Measurements from ENCODE around the gene DAB2. TPM values are rescaled to one million over a fixed set of nuclear protein-coding genes. Genes with fewer than 3 reads are reported as not detected.

Gene DAB2
- total and polyA plus RNA-seq, 2 of the 8 experiments (the other 6 are each of a cell fraction or from before 2014, with no cell fraction given) = 2.6 to 4.9 TPM

- TF ChIP-seq SP2 (IDR thresholded peaks at IDR 0.05; ENCODE audit: low read length) (no peak), CHD2 (IDR thresholded peaks at IDR 0.05; ENCODE audit: low read length) (no peak), MAX (IDR thresholded peaks at IDR 0.05) (0 out of 2 replicates have a peak, but pooled peaks have one; percentile 6), POU5F1 (IDR thresholded peaks at IDR 0.05; ENCODE audit: low read depth, low read length) (no peak), KDM1A (IDR thresholded peaks at IDR 0.05; ENCODE audit: borderline replicate concordance, low read length) (peak; percentile 51; the same call in 1 of the 2 replicates), TBP (IDR thresholded peaks at IDR 0.05; ENCODE audit: low read depth, low read length) (peak; percentile 47; the same call in 1 of the 2 replicates), TCF12 (IDR thresholded peaks at IDR 0.05; ENCODE audit: low read depth, low read length) (no peak), EGR1 (IDR thresholded peaks at IDR 0.05; ENCODE audit: borderline replicate concordance, low read depth, low read length) (no peak), KDM5A (IDR thresholded peaks at IDR 0.05; ENCODE audit: low read length) (no peak), SIX5 (IDR thresholded peaks at IDR 0.05; ENCODE audit: low read depth, low read length) (no peak)
Measured at GRCh38 chr5:39424736-39425637, at the start of gene DAB2 (continued).
